HG03354 (cell line): ENCODE data around the gene OR2B3.
"Not testable (repeated sequence)": the region's sequence is repeated elsewhere in the genome, so short reads cannot be mapped to it uniquely, and the experiment has no call there.

Experiments
- ATAC-seq: cut with Tn5 transposase; IDR thresholded peaks from one replicate; pipeline ENCODE4 v1.9.1; 2021; ENCODE audit warnings: mild to moderate bottlenecking; ENCODE audit not compliant: unreplicated experiment, poor library complexity, severe bottlenecking

The OR2B3 gene, protein sequence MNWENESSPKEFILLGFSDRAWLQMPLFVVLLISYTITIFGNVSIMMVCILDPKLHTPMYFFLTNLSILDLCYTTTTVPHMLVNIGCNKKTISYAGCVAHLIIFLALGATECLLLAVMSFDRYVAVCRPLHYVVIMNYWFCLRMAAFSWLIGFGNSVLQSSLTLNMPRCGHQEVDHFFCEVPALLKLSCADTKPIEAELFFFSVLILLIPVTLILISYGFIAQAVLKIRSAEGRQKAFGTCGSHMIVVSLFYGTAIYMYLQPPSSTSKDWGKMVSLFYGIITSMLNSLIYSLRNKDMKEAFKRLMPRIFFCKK

DNA sequence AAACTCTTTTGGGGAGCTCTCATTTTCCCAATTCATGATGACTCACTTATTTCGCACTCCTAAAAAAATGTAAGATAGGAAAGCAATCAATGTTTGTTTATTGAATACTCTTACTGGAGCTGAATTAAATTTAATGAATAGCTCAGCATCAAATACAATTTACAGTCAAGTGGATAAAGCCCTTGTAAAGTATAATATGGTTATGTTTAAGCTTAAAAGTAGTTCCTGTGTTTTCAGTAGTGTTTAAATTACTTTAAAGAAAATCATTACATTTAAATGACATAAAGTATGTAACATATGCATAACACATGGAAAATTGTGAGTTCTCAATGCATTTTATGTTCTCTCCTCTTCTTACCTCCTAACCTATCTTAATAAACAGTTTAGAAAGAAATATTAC lies at the start of gene OR2B3:
Gene OR2B3 (minus strand): TSS at position 101 of the 400 bp plus-strand sequence. CDS start 65 bp downstream, at position 36.
- no peak for ATAC-seq

DNA sequence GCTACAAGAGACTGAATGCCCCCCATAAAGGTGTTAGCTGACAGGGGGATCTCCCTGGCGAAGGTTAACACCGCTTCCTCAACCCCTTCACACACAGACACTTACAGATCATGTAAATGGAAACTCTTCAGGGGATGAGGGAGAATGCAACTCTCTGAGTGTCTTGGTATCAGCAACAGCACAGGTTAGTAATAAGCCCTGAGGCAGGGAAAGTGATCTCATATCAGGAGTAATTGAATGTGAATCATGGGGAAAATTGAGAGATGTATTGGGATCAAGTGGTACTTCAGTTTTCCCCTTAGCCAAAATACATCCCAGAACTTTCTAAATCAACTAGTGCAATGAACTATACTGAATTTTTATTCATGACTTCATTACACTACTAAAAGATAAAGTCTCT lies 44.6 kb upstream of the OR2B3 start:
- no peak for ATAC-seq

DNA sequence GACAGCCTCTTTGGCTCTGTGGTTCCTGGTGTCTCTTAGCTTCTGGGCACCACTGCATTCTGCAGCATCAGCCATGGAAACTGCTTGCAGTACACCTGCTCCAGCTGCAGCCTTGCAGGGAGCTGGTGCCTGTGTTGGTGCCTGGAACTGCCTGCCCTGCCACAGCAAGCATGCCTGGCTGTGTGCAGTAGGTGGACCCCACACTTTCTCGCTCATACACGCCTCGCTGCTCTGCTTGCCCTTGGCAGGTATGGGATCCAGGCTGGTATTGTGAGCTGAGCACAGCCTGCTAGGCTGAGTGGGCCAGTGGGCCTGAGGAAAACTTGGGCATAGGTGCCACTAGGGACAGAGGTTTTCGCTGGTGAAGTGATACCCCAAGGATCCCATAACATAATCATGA lies 43.5 kb upstream of the OR2B3 start:
- ATAC-seq = no peak

DNA sequence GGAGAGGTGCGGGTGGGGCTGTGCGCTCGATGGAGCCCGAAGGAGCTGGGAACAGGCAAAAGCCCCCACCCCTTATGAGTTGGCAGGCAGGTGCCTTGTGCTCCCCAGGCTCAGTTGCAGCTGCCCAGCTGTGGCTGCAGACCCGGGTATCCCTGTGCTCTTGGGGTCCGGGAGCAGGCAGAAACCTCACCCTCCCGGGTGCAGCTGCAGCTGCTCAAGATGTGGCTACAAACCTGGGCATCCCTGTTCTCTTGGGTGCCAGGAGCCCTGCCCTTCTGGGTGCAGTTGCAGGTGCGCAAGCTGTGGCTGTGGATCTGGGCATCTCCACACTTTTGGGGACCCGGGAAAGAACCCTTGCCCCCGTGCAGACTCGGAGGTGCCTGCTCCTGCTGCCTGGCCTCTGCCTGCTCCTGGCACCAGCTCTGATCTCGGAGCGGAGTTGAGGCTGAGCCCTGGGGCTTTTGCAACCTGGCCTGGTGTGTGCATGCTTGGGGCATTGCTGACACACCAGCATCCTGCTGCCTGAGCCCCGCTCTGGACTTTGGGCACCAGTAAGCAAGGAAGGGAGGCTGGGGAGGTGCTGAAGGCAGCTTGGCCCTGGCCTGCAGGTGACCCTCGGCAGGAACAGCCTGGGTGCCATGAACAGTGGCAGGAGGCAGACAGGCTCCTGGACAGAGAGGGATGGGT lies 42.4 kb upstream of the OR2B3 start:
- no peak for ATAC-seq

DNA sequence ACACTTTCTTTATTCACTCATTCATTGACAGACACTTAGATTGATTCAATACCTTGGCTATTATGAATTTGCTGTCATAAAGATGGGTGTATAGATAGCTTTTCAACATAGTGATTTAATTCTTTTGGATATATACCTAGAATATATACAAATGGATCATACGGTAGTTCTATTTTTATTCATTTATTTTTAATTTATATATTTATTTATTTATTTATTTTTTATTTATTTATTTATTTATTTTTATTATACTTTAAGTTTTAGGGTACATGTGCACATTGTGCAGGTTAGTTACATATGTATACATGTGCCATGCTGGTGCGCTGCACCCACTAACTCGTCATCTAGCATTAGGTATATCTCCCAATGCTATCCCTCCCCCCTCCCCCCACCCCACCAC lies 27.9 kb upstream of the OR2B3 start:
- ATAC-seq = not testable (repeated sequence)

DNA sequence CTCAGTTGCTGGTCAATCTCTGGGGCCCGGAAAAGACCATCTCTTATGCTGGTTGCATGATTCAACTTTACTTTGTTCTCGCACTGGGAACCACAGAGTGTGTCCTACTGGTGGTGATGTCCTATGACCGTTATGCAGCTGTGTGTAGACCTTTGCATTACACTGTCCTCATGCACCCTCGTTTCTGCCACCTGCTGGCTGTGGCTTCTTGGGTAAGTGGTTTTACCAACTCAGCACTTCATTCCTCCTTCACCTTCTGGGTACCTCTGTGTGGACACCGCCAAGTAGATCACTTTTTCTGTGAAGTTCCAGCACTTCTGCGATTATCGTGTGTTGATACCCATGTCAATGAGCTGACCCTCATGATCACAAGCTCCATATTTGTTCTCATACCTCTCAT lies 25.0 kb upstream of the OR2B3 start:
- no peak for ATAC-seq

DNA sequence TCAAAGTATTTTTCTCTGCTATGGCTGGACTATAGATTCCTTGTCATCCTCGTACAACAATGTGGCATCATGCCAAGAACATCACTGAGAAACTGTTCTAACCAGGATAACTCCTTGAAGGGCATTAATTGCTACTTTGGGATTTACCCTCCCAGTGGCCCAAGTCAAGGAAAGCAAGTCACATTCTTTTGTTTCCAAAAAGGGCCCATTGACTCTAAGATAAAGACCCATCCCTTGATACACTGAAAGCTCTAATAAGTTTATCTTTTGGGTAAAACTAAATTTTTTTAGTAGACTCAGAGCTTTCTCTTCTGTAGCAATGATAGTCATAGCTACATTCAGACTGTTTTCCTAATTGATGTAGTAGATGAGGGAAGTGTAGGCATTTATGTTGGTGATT lies 20.6 kb upstream of the OR2B3 start, which contains the start of gene OR2J3:
Gene OR2J3 (plus strand): TSS at position 301 of the 400 bp plus-strand sequence. CDS start 3,833 bp downstream, outside the sequence.
- no peak for ATAC-seq

DNA sequence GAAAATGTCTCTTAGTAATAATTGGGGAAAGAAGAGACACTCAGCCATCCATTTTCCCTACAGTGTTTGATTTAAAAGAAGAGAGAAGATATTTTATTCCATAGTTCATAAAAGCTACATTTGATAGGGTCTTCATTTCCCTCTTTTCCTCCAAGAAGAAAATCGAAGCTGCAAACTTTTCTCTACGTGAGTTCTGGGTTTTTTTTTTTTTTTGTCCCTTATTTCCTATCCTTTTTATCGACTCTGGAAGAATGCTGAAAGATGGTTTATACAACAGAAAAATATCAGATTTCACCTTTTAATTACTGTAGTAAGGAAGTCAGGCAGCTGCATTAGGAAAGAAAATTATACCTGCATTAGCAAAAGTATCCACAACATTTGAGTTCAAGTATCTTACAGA lies 12.1 kb upstream of the OR2B3 start, which contains the start of gene OR2J1:
Gene OR2J1 (plus strand): TSS at position 301 of the 400 bp plus-strand sequence. CDS start 1,453 bp downstream, outside the sequence.
- no peak for ATAC-seq

DNA sequence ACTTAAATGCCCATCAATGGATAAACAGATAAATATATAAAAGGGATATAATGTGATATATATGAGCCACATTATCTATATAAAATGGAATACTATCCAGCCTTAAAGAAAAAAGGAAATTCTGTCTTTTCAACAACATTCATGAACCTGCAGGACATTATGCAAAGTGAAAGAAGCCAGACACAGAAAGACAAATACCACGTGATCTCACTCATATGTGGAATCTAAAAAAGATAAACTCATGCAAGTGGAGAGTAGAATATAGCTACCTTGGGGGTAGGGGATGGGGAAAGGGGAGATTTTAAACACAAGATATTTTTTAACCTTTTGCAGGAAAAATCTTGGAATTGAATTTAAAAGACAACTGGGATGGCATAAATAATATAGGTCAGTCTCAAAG lies 10.7 kb upstream of the OR2B3 start:
- ATAC-seq = no peak

DNA sequence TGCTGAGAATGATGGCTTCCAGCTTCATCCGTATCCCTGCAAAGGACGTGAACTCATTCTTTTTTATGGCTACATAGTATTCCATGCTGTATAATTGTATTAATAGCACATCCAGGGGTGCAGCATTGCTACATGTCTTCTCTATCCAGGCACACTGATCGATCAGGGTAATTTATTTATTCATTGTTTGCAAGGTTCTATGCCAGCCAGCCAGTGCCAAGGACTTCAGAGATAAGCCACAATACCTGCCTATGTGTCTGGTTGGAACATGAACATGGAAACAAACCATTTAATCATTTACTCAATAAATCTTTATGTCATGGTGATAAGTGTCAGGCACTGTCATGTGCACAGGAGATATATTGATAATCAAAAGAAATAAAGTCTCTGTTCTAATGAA lies 5.8 kb upstream of the OR2B3 start:
- no peak for ATAC-seq

DNA sequence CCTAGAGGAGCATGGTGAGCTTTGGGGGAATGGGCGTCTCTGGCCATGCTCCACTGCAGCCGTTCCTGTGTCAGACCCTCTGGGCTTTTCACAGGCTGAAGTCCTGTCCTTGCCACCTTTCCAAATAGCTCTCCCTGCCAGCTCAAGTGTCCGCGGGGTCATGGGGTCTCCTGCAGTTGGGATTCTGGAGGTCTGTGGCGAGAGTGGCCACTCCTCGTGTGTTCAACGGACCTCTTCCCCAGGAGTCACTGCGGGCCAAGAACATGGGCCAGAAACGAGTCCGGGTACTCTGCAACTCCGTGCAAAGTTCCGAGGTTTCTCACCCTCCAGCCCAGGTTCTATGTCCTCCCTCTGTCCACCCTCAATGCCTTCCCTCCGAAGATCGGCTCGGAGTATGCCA lies 4.7 kb downstream of the OR2B3 start:
- no peak for ATAC-seq

DNA sequence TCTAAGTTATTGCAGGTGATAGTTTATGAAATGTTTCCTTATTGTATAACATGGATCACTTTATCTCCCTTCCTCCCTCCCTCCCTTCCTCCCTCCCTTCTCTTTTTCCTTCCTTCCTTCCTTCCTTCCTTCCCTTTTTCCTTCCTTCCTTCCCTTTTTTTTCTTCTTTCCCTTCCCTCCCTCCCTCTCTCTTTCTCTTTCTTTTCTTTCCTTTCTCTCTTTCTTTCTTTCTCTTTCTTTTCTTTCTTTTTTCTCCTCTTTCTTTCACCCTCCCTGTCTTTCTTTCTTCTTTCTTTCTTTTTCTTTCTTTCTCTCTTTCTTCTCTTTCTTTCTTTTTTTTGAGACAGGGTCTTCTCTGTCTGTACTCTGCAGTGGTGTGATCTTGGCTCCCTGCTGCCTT lies 5.8 kb downstream of the OR2B3 start:
- ATAC-seq = no peak

DNA sequence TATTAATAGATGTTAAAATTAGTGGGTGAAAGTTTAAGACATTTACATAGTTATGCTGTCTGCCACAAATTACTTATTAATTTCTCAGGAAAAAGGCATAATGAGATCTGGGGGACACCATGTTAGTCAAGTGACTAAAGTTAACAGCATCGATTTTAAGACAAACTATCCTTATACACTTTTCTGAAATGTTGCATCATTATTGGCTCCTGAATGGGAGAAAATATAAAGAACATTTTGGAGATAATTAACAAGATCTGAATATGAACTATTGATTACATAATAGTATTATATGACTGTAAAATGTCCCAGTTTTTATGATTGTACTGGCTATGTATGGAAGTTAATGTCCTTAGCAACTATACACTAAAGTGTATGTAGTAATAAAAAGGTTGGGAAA lies 7.9 kb downstream of the OR2B3 start:
- no peak for ATAC-seq

DNA sequence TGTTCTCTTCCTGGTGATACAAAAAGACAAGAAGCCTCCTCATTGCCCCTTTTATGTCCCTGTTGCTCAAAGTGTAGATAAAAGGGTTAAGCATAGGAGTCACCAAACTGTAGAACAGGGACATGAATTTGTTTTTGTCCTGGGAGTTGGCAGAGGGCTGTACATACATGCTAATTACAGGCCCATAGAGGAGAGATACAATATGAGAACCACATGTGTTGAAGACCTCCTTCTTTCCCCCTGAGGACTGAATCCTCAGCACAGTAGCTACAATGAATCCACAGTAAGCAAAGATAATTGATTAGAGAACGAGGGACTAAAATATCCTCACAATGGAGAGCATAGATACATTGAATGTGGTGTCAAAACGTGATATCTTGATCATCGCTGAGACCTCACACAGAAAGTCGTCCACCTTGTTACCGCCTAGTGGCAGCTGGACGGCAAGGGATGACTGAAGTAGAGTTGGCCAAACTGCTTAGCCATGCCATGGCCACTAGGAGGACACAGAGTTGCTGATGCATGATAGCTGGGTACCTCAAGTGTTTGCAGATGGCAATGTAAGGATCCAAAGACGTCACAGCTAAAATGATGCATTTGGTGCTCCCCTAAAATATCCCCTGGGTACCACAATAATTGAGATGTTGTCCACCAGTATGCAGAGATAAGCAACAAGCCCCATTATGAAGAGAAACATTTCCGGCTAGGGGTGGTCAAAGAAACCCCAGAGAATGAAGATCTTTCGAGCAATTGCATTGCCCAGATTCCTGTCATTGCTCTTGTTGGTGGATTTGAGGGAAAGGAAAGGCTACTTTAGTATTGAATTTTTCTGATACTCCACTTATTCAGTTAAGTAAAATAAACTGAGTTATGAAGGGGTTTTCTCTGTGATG lies 15.0 kb downstream of the OR2B3 start:
- peak; percentile 55 for ATAC-seq

DNA sequence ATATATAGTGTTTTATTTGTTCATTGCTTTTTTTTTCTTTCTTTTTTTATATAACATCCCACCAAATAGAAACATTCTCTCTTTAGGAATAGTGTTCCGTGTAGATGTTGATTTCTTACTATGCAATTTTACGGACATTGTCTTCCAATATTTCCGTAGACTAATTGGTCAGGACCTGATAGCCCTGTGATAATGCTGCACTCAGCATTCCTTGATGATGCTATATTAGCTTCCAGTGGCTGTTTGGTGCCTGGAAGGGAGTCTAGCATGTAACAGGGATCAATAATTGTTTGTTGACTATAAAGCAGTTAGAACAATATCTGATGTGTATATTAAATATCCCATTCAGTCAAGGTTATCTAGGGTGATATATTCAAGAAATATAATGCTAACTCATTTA lies 35.4 kb downstream of the OR2B3 start:
- ATAC-seq = no peak

DNA sequence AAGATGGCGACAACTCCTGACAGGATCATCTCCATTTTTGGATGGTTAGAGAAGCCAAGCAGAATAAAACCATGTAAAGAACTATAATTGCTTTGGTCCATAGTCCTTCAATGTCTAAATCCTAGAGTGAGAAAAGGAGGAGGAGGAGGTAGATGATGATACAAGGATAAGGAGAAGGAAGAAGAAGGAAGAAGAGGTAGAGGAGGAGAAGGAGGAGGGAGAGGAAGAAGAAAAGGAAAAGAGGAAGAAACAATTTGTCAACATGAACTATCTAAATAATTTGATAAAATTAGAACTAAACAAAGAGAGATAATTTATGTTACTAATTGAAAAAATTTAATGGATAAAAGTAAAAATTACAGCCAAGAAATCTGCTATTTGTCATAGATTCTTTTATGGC lies 42.0 kb downstream of the OR2B3 start, which contains the start of gene OR2W1:
Gene OR2W1 (minus strand): TSS at position 101 of the 400 bp plus-strand sequence. CDS start 0 bp downstream, at position 101.
- no peak for ATAC-seq
